ENCODE data around the gene HOMER2. TPM values are rescaled to one million over a fixed set of nuclear protein-coding genes. Genes with fewer than 3 reads are reported as not detected.
"Not testable (repeated sequence)": the region's sequence is repeated elsewhere in the genome, so short reads cannot be mapped to it uniquely, and the experiment has no call there.

HOMER2 gene
- total and polyA plus RNA-seq, 8 donors: 2.9 to 144 (median 70.7) TPM

DNA sequence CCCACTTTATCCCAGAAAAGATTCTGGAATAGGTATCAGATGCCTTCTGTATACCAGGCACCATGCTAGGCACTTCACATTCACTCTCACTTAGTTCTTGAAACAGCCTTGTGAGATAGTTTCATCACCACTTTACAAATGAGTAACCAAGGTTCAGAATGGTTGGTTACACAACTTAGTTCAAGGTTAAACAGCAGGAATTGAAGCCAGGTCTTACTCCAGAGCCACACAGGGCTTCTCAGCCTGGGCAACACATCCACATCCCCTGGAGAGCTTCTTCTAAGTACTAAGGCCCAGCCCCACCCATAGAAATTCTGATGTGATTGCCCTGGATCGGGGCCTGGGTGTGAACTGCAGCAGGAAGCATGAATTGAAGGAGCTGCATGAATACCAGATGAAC lies 124.4 kb downstream of the HOMER2 start:
- Histone ChIP-seq H3K4me1 (peaks cover 8 to 21% (median 15%) of the 10 kb centered on the region in 4 donors), H3K9me3 (no peaks in the 10 kb centered on the region), H3K27ac (no peak overlapping the region), H3K27me3 (no peaks in the 10 kb centered on the region), H3K4me3 (no peak overlapping the region), H3K36me3 (peaks cover 70 to 100% (median 100%) of the 10 kb centered on the region in 4 donors)
- intact Hi-C loops (cut with DNase I; ENCODE audit: low total_unique reads): no loop called here
- 38 to 78% (median 75%) methylated on average over 1 of the region's 1 CpG for WGBS, 5 donors
- TF ChIP-seq EP300 (IDR thresholded peaks at IDR 0.05) (no peak), POLR2A (IDR thresholded peaks at IDR 0.05) (no peak), POLR2AphosphoS5 (IDR thresholded peaks at IDR 0.05) (peak in 1 of 3 donors; percentile 4)
- TF ChIP-seq, protein P1, sequence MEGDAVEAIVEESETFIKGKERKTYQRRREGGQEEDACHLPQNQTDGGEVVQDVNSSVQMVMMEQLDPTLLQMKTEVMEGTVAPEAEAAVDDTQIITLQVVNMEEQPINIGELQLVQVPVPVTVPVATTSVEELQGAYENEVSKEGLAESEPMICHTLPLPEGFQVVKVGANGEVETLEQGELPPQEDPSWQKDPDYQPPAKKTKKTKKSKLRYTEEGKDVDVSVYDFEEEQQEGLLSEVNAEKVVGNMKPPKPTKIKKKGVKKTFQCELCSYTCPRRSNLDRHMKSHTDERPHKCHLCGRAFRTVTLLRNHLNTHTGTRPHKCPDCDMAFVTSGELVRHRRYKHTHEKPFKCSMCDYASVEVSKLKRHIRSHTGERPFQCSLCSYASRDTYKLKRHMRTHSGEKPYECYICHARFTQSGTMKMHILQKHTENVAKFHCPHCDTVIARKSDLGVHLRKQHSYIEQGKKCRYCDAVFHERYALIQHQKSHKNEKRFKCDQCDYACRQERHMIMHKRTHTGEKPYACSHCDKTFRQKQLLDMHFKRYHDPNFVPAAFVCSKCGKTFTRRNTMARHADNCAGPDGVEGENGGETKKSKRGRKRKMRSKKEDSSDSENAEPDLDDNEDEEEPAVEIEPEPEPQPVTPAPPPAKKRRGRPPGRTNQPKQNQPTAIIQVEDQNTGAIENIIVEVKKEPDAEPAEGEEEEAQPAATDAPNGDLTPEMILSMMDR (IDR thresholded peaks at IDR 0.05): no peak
- no peak for DNase-seq

DNA sequence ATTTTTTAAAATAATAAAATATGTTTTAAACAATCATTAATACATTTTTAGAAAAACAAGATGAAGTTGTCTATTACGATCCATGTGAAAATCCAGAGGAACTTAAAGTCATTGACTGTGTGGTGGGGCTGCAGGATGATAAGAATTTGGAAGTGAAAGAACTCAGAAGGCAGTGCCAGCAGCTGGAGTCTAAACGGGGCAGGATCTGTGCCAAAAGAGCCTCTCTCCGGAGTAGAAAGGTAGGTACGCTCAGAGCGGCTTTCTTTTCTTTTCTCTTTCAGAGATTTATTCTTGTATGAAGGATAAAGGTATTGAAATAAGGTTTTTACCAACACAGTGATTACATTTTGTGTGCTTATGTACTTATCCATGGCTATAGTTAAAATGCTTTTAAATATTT lies 129.5 kb downstream of the HOMER2 start:
- no peak for DNase-seq
- no peaks in the 10 kb centered on the region for H3K9me3 ChIP-seq
- no peaks in the 10 kb centered on the region for H3K27me3 ChIP-seq
- no peaks in the 10 kb centered on the region for H3K4me1 ChIP-seq
- intact Hi-C loops (cut with DNase I; ENCODE audit: low total_unique reads): no loop called here
- peaks cover 73 to 100% (median 96%) of the 10 kb centered on the region in 4 donors for H3K36me3 ChIP-seq
- TF ChIP-seq EP300 (IDR thresholded peaks at IDR 0.05): no peak
- TF ChIP-seq, protein P1 (IDR thresholded peaks at IDR 0.05): no peak
- TF ChIP-seq POLR2A (IDR thresholded peaks at IDR 0.05): no peak
- no peak for TF ChIP-seq POLR2AphosphoS5 (IDR thresholded peaks at IDR 0.05)
- no peak overlapping the region for H3K4me3 ChIP-seq
- 84 to 88% (median 85%) methylated on average over 5 of the region's 5 CpGs for WGBS, 5 donors
- H3K27ac ChIP-seq: no peak overlapping the region

DNA sequence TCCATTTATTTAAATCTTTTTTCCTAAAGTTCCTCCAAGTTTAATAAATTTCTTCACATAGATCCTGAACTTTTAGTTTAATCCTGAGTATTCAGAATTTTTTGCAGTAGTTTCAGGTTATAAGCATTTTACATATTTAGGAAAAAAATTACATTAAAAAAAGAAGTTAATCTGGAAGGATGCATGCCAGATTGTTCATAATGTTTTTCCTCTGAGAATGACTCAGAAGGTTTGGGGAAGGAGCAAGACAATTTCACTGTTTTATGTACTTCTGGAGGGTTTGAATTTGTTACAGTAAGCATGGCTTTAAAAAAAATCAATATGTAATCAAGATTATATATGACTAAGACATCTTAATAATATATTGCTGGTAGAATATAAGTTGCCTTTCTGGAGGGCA lies 130.7 kb downstream of the HOMER2 start:
- H3K27ac ChIP-seq; H3K9me3 ChIP-seq; H3K4me1 ChIP-seq; intact Hi-C loops (cut with DNase I; ENCODE audit: low total_unique reads); DNase-seq; H3K27me3 ChIP-seq; H3K4me3 ChIP-seq: not testable (repeated sequence)
- H3K36me3 ChIP-seq: peaks cover 75 to 100% (median 96%) of the 10 kb centered on the region in 4 donors

DNA sequence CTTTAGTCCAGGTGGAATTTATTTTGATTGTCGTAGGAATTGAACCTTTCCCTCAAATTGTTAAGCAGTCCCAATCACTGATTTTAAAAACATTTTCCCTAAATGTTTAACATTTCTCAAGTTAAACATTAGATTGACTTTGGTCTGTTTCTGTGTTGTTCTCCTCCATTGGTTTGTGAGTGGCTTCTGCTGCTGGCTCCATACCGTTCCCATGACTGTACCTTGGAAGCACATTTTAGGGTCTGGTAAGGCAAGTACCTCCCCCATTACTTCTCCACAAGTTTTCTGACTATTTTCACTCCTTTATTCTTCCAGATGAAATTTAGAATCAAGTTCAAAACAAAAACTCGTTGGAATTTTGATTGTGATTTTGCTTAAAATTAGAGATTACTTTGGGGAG lies 131.1 kb downstream of the HOMER2 start:
- H3K4me1 ChIP-seq; H3K27ac ChIP-seq; H3K4me3 ChIP-seq; intact Hi-C loops (cut with DNase I; ENCODE audit: low total_unique reads); H3K9me3 ChIP-seq; DNase-seq; H3K27me3 ChIP-seq: not testable (repeated sequence)
- 80 to 86% (median 85%) methylated on average over 3 of the region's 3 CpGs for WGBS, 5 donors
- peaks cover 75 to 100% (median 96%) of the 10 kb centered on the region in 4 donors for H3K36me3 ChIP-seq

DNA sequence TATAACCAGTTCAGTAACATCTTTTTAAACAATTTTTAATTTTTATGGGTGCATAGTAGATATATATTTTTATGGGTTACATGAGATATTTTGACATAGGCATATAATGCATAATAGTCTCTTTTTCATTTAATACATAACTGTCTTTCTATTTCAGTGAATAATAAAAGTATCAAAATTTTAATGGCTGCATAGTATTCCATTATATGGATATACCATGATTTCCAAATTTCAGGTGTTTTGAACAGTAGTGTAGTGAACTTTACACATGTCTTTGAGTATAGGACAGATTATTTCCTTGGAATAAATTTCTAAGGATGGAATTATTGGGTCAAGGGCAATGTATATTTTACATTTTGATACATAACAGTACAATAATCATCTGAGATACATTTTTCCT lies 132.4 kb downstream of the HOMER2 start:
- Histone ChIP-seq H3K4me1 (peaks cover 0 to 11% (median 5%) of the 10 kb centered on the region in 4 donors), H3K9me3 (no peaks in the 10 kb centered on the region), H3K27me3 (no peaks in the 10 kb centered on the region), H3K36me3 (peaks cover 69 to 100% (median 96%) of the 10 kb centered on the region in 4 donors), H3K4me3 (no peak overlapping the region), H3K27ac (no peak overlapping the region)
- TF ChIP-seq POLR2AphosphoS5 (IDR thresholded peaks at IDR 0.05): no peak
- TF ChIP-seq, protein P1 (IDR thresholded peaks at IDR 0.05): no peak
- no peak for TF ChIP-seq POLR2A (IDR thresholded peaks at IDR 0.05)
- TF ChIP-seq EP300 (IDR thresholded peaks at IDR 0.05): no peak
- intact Hi-C loops (cut with DNase I; ENCODE audit: low total_unique reads): no loop called here
- no peak for DNase-seq

All from stomach (tissue), 9 donors.